Measurements from ENCODE around the gene GDF2. TPM values are rescaled to one million over a fixed set of nuclear protein-coding genes. Genes with fewer than 3 reads are reported as not detected.

GDF2 gene
- total and polyA plus RNA-seq, 10 of the 15 experiments (the other 5 are each of a cell fraction or from before 2014, with no cell fraction given) = not detected

DNA sequence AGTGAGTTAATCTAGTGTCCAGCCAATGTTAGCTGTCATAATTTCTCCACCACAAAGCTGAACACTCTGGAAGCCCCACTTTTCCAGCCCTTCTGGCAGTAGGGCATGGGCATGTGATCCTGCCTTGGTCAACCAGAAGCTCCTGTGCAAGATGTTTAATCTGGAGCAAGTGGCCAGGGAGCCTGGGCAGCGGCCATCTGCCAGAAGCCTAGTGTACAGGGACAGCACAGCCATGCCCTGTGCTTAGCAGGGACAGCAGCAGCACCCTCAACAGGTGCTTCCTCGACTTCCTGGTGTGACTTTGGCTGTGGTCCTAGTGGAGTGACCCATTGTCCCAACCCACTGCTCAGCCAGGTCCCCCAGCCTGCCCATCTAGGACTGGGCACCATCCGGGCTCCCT lies 36.2 kb downstream of the GDF2 start:
- no peak overlapping the region for H3K9ac ChIP-seq (ENCODE audit: control insufficient read depth, insufficient read depth, low read length)
- intact Hi-C loops (cut with micrococcal nuclease; ENCODE audit: unreplicated experiment) (no loop called here), in situ Hi-C loops (cut with MboI) (no loop called here)
- H4K20me1 ChIP-seq (ENCODE audit: control insufficient read depth, insufficient read depth) = no peaks in the 10 kb centered on the region
- no peak overlapping the region for H3K27ac ChIP-seq (ENCODE audit: control insufficient read depth, insufficient read depth)
- H3K36me3 ChIP-seq (ENCODE audit: control insufficient read depth in 2 of 2, insufficient read depth in 2 of 2, low read length in 1 of 2) = no peaks in the 10 kb centered on the region
- ATAC-seq (no peak), DNase-seq (ENCODE audit: low read depth, low spot score) (no peak), FAIRE-seq (no peak)
- TF ChIP-seq ZSCAN29 (IDR thresholded peaks at IDR 0.05) (no peak), HSF1 (IDR thresholded peaks at IDR 0.05; ENCODE audit: low read depth, low read length) (no peak), ZZZ3 (IDR thresholded peaks at IDR 0.05; ENCODE audit: control insufficient read depth, insufficient read length, low read depth) (no peak), SP1 (IDR thresholded peaks at IDR 0.05; ENCODE audit: low read depth, low read length) (no peak), ATF7 (IDR thresholded peaks at IDR 0.05; ENCODE audit: low read depth) (no peak), CHD4 (IDR thresholded peaks at IDR 0.05) (no peak), ZNF687 (IDR thresholded peaks at IDR 0.05) (no peak), EP300 (IDR thresholded peaks at IDR 0.05; ENCODE audit: borderline replicate concordance in 1 of 2, control insufficient read depth in 1 of 2, low read depth in 2 of 2, low read length in 2 of 2) (no peak), JUND (IDR thresholded peaks at IDR 0.05; ENCODE audit: low read depth, low read length) (no peak), KDM1A (IDR thresholded peaks at IDR 0.05; ENCODE audit: borderline replicate concordance) (no peak), MEF2B (IDR thresholded peaks at IDR 0.05; ENCODE audit: partially characterized antibody, poor library complexity, severe bottlenecking) (no peak), CREB1 (IDR thresholded peaks at IDR 0.05; ENCODE audit: low read depth) (no peak), RBBP5 (conservative IDR thresholded peaks at IDR 0.05) (no peak)
- TF ChIP-seq, protein P1, sequence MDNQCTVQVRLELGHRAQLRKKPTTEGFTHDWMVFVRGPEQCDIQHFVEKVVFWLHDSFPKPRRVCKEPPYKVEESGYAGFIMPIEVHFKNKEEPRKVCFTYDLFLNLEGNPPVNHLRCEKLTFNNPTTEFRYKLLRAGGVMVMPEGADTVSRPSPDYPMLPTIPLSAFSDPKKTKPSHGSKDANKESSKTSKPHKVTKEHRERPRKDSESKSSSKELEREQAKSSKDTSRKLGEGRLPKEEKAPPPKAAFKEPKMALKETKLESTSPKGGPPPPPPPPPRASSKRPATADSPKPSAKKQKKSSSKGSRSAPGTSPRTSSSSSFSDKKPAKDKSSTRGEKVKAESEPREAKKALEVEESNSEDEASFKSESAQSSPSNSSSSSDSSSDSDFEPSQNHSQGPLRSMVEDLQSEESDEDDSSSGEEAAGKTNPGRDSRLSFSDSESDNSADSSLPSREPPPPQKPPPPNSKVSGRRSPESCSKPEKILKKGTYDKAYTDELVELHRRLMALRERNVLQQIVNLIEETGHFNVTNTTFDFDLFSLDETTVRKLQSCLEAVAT (IDR thresholded peaks at IDR 0.05) = no peak
- TF ChIP-seq, protein P2, sequence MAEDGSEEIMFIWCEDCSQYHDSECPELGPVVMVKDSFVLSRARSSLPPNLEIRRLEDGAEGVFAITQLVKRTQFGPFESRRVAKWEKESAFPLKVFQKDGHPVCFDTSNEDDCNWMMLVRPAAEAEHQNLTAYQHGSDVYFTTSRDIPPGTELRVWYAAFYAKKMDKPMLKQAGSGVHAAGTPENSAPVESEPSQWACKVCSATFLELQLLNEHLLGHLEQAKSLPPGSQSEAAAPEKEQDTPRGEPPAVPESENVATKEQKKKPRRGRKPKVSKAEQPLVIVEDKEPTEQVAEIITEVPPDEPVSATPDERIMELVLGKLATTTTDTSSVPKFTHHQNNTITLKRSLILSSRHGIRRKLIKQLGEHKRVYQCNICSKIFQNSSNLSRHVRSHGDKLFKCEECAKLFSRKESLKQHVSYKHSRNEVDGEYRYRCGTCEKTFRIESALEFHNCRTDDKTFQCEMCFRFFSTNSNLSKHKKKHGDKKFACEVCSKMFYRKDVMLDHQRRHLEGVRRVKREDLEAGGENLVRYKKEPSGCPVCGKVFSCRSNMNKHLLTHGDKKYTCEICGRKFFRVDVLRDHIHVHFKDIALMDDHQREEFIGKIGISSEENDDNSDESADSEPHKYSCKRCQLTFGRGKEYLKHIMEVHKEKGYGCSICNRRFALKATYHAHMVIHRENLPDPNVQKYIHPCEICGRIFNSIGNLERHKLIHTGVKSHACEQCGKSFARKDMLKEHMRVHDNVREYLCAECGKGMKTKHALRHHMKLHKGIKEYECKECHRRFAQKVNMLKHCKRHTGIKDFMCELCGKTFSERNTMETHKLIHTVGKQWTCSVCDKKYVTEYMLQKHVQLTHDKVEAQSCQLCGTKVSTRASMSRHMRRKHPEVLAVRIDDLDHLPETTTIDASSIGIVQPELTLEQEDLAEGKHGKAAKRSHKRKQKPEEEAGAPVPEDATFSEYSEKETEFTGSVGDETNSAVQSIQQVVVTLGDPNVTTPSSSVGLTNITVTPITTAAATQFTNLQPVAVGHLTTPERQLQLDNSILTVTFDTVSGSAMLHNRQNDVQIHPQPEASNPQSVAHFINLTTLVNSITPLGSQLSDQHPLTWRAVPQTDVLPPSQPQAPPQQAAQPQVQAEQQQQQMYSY (CRISPR knock-in tag; IDR thresholded peaks at IDR 0.05) = no peak
- POLR2A ChIA-PET = interaction anchor here (0.5 kb wide), 1 partner anchor 325 kb away, joined by 5 read pairs; no protein-coding TSS in a partner anchor
- no peaks in the 10 kb centered on the region; a peak in 1 of 4 replicates for H3K27me3 ChIP-seq (replicated peaks in 1 of 2; ENCODE audit: control insufficient read depth in 2 of 2, insufficient read depth in 2 of 2, low read length in 1 of 2)
- H3K4me2 ChIP-seq (ENCODE audit: control insufficient read depth, insufficient read depth) = no peak overlapping the region
- 17% methylated on average over 3 of the region's 3 CpGs for WGBS (ENCODE audit: insufficient coverage, insufficient replicate concordance, low lambda C conversion rate, missing lambda C conversion rate)
- BruUV-seq (replicated peaks) = no TSS peak
- no peak overlapping the region for H2AFZ ChIP-seq (ENCODE audit: control insufficient read depth, low read depth, low read length)
- CTCF ChIA-PET = interaction anchor here (1.2 kb wide), 1 partner anchor 18 kb away, joined by 5 read pairs; no protein-coding TSS in a partner anchor
- H3K4me1 ChIP-seq (ENCODE audit: control insufficient read depth, insufficient read depth, low read length) = no peaks in the 10 kb centered on the region
- no peak overlapping the region for H3K4me3 ChIP-seq
- no peaks in the 10 kb centered on the region for H3K79me2 ChIP-seq (ENCODE audit: control insufficient read depth, insufficient read depth, low read length)
- RAD21 ChIA-PET (ENCODE audit: unreplicated experiment) = no interaction called here
- no peaks in the 10 kb centered on the region for H3K9me3 ChIP-seq (replicated peaks; ENCODE audit: control insufficient read depth, insufficient read depth, low read length)
- SMC1A ChIA-PET (ENCODE audit: uncharacterized antibody, unreplicated experiment) = no interaction called here

Measured in GM12878 (cell line).